CD14-positive monocyte (primary cell): ENCODE results near the gene HDAC4. TPM values are rescaled to one million over a fixed set of nuclear protein-coding genes. Genes with fewer than 3 reads are reported as not detected.

Source experiments
- DNase-seq, 3 donors: peaks; one replicate each; pipeline ENCODE4 v3.0.0-alpha.2; 2011 to 2022
- H2AFZ ChIP-seq: 2 replicates; pipeline ENCODE4 v1.6.0; 2012; ENCODE audit warnings: mild to moderate bottlenecking, low read depth, low read length, inconsistent platforms; ENCODE audit not compliant: insufficient read depth, poor library complexity, severe bottlenecking
- H3K27ac ChIP-seq, 2 donors: 1 replicate in 1 of 2; 2 replicates in 1 of 2; pipeline ENCODE4 v1.5.1; 2012 to 2013; ENCODE audit warnings: low read length in 2 of 2, control low read depth in 1 of 2, inconsistent platforms in 1 of 2, low read depth in 1 of 2, mild to moderate bottlenecking in 1 of 2
- H3K27me3 ChIP-seq, 2 donors: one replicate each; pipeline versions ENCODE4 v1.6.0 to v1.6.1; 2011 to 2013; ENCODE audit warnings: low read length in 2 of 2; ENCODE audit not compliant: control insufficient read depth in 2 of 2, insufficient read depth in 2 of 2
- H3K36me3 ChIP-seq, 2 donors: replicated peaks in 1 of 2; 1 replicate in 1 of 2; 2 replicates in 1 of 2; pipeline versions ENCODE4 v1.5.1 to v1.6.1; 2012 to 2013; ENCODE audit warnings: low read length in 2 of 2, control low read depth in 1 of 2, inconsistent platforms in 1 of 2, mild to moderate bottlenecking in 1 of 2; ENCODE audit not compliant: insufficient read depth in 2 of 2, control insufficient read depth in 1 of 2
- H3K4me1 ChIP-seq, 2 donors: 1 replicate in 1 of 2; 2 replicates in 1 of 2; pipeline versions ENCODE4 v1.5.1 to v1.6.1; 2012 to 2013; ENCODE audit warnings: low read length in 2 of 2, control low read depth in 1 of 2, inconsistent platforms in 1 of 2, mild to moderate bottlenecking in 1 of 2, moderate library complexity in 1 of 2; ENCODE audit not compliant: insufficient read depth in 2 of 2, control insufficient read depth in 1 of 2
- H3K4me2 ChIP-seq: replicated peaks from 2 replicates; pipeline ENCODE3; 2012; ENCODE audit warnings: low read length, moderate library complexity, mild to moderate bottlenecking; ENCODE audit not compliant: poor library complexity, severe bottlenecking; ENCODE audit errors: extremely low read depth
- H3K4me3 ChIP-seq, 3 experiments: fragments of 200-600 bp in 1 of 3; sonication (generic) in 1 of 3; replicated peaks in 1 of 3; 1 replicate in 2 of 3; 2 replicates in 1 of 3; pipeline ENCODE4 v1.5.1; 2011 to 2013; ENCODE audit warnings: low read length in 3 of 3, mild to moderate bottlenecking in 3 of 3, control low read depth in 2 of 3, low read depth in 2 of 3, inconsistent platforms in 1 of 3, moderate library complexity in 1 of 3
- H3K79me2 ChIP-seq: 2 replicates; pipeline ENCODE4 v1.6.0; 2012; ENCODE audit warnings: mild to moderate bottlenecking, control low read depth, inconsistent platforms, low read length, moderate library complexity; ENCODE audit not compliant: insufficient read depth
- H3K9ac ChIP-seq: 2 replicates; pipeline ENCODE4 v1.6.0; 2017; ENCODE audit warnings: low read length, mild to moderate bottlenecking; ENCODE audit not compliant: insufficient read depth, poor library complexity, severe bottlenecking
- H3K9me3 ChIP-seq, 2 donors: replicated peaks in 1 of 2; 1 replicate in 1 of 2; 2 replicates in 1 of 2; pipeline versions ENCODE4 v1.5.1 to v1.6.1; 2012 to 2013; ENCODE audit warnings: low read length in 2 of 2, control low read depth in 1 of 2; ENCODE audit not compliant: control insufficient read depth in 1 of 2, insufficient read depth in 1 of 2
- H4K20me1 ChIP-seq: 2 replicates; pipeline ENCODE4 v1.6.0; 2012; ENCODE audit warnings: mild to moderate bottlenecking, low read length, control low read depth, moderate library complexity; ENCODE audit not compliant: insufficient read depth
- H3K27ac Mint-ChIP-seq, 7 donors: one replicate each; pipeline ENCODE4 v1.8.0; 2020; ENCODE audit warnings: mild to moderate bottlenecking in 7 of 7, mixed read lengths in 7 of 7, moderate library complexity in 6 of 7, inconsistent platforms in 2 of 7
- H3K27me3 Mint-ChIP-seq, 3 donors: one replicate each; pipeline ENCODE4 v1.8.0; 2021 to 2022; ENCODE audit warnings: low read depth in 3 of 3, mild to moderate bottlenecking in 3 of 3, mixed read lengths in 3 of 3, moderate library complexity in 3 of 3, inconsistent platforms in 1 of 3
- H3K36me3 Mint-ChIP-seq, 2 donors: one replicate each; pipeline ENCODE4 v1.8.0; 2020; ENCODE audit warnings: mixed read lengths in 2 of 2, inconsistent platforms in 1 of 2, mild to moderate bottlenecking in 1 of 2
- H3K4me1 Mint-ChIP-seq: one replicate; pipeline ENCODE4 v1.8.0; 2020; ENCODE audit warnings: mild to moderate bottlenecking, mixed read lengths
- H3K4me3 Mint-ChIP-seq, 2 donors: one replicate each; pipeline ENCODE4 v1.8.0; 2020; ENCODE audit warnings: mild to moderate bottlenecking in 2 of 2, mixed read lengths in 2 of 2, moderate library complexity in 1 of 2
- H3K9me3 Mint-ChIP-seq, 7 donors: one replicate each; pipeline ENCODE4 v1.8.0; 2020 to 2022; ENCODE audit warnings: mixed read lengths in 7 of 7, mild to moderate bottlenecking in 6 of 7, moderate library complexity in 6 of 7, inconsistent platforms in 2 of 7
- CTCF ChIP-seq: fragments of 200-600 bp; IDR thresholded peaks from one replicate; pipeline ENCODE4 v1.8.0; 2022; ENCODE audit warnings: antibody characterized with exemption, mild to moderate bottlenecking
- WGBS: methylation state at CpG from one replicate; pipeline ENCODE4 v1.1.5; 2013; ENCODE audit warnings: missing lambda C conversion rate; ENCODE audit not compliant: insufficient coverage; 5-methylcytosine and 5-hydroxymethylcytosine counted together
- intact Hi-C, 2 donors: fragments of 100-400 bp; cut with micrococcal nuclease; formaldehyde crosslinking; loops; one replicate each; pipeline versions ENCODE4 v1.15.0 to v1.15.1; 2023
- polyA plus RNA-seq, 3 donors: library from polyadenylated mRNA; depleted of rRNA in 1 of 3; unstranded in 2 of 3; stranded (reverse) in 1 of 3; fragments of 300-500 nt in 2 of 3; fragments of >200 nt in 1 of 3; fragmentation: Illumina TruSeq in 2 of 3; gene quantifications; 1 replicate in 2 of 3; 2 replicates in 1 of 3; pipeline ENCODE4 v1.2.3, GENCODE V29; 2012 to 2021

The HDAC4 gene
- polyA plus RNA-seq, 3 donors: 3.3 to 23.0 (median 4.5) TPM

GRCh38 chr2:239019183-239019581, 381.6 kb downstream of the HDAC4 start:
- H3K27me3 ChIP-seq: no peaks in the 10 kb centered on the region
- intact Hi-C loops: no loop called here
- DNase-seq: no peak

GRCh38 chr2:239018271-239019182, 382.3 kb downstream of the HDAC4 start:
- no peaks in the 10 kb centered on the region for H4K20me1 ChIP-seq
- no peaks in the 10 kb centered on the region for H3K27me3 ChIP-seq
- H3K9ac ChIP-seq: no peak overlapping the region
- H3K79me2 ChIP-seq: no peaks in the 10 kb centered on the region
- WGBS: 88% methylated on average over 13 of the region's 17 CpGs
- no peak overlapping the region for H2AFZ ChIP-seq
- H3K27ac Mint-ChIP-seq: no peak overlapping the region
- no peak overlapping the region for H3K27ac ChIP-seq
- no peaks in the 10 kb centered on the region for H3K36me3 ChIP-seq
- H3K27me3 Mint-ChIP-seq: peaks cover 0 to 14% (median 1%) of the 10 kb centered on the region in 3 donors
- no peaks in the 10 kb centered on the region for H3K36me3 Mint-ChIP-seq
- no peaks in the 10 kb centered on the region for H3K4me1 Mint-ChIP-seq
- no peaks in the 10 kb centered on the region for H3K4me1 ChIP-seq
- no peak overlapping the region for H3K4me2 ChIP-seq
- no peak overlapping the region for H3K4me3 Mint-ChIP-seq
- TF ChIP-seq CTCF: no peak
- DNase-seq: no peak
- no peak overlapping the region for H3K4me3 ChIP-seq
- H3K9me3 Mint-ChIP-seq: peaks cover 0 to 3% (median 0%) of the 10 kb centered on the region in 7 donors
- intact Hi-C loops: no loop called here
- no peaks in the 10 kb centered on the region for H3K9me3 ChIP-seq

More at GRCh38 chr2:239019183-239019581, 381.6 kb downstream of the HDAC4 start:
- Histone ChIP-seq H3K4me1 (no peaks in the 10 kb centered on the region), H3K27ac (no peak overlapping the region), H3K4me3 (no peak overlapping the region), H2AFZ (no peak overlapping the region), H3K9ac (no peak overlapping the region), H4K20me1 (no peaks in the 10 kb centered on the region), H3K36me3 (no peaks in the 10 kb centered on the region), H3K9me3 (no peaks in the 10 kb centered on the region), H3K4me2 (no peak overlapping the region), H3K79me2 (no peaks in the 10 kb centered on the region)
- H3K4me1 Mint-ChIP-seq: no peaks in the 10 kb centered on the region
- H3K9me3 Mint-ChIP-seq: peaks cover 0 to 3% (median 0%) of the 10 kb centered on the region in 7 donors
- no peak for TF ChIP-seq CTCF
- no peaks in the 10 kb centered on the region for H3K36me3 Mint-ChIP-seq
- H3K27ac Mint-ChIP-seq: no peak overlapping the region
- no peak overlapping the region for H3K4me3 Mint-ChIP-seq
- 94% methylated on average over 6 of the region's 6 CpGs for WGBS
- H3K27me3 Mint-ChIP-seq: peaks cover 1 to 18% (median 2%) of the 10 kb centered on the region in 3 donors
